HEK293 (cell line): ENCODE data around the gene IKZF1.

Experiments
- ATF2 ChIP-seq: fragments of 450-650 bp; formaldehyde crosslinking; IDR thresholded peaks from 2 replicates; pipeline ENCODE4 v1.5.1; 2016; ENCODE audit warnings: missing biosample characterization, missing genetic modification characterization, low read depth
- CTCF ChIP-seq: fragments of 450-650 bp; formaldehyde crosslinking; IDR thresholded peaks from 2 replicates; pipeline ENCODE4 v1.5.1; 2016; ENCODE audit warnings: missing biosample characterization, missing genetic modification characterization
- KLF17 ChIP-seq: fragments of 450-650 bp; formaldehyde crosslinking; IDR thresholded peaks from 2 replicates; pipeline ENCODE4 v1.5.1; 2016; ENCODE audit warnings: missing biosample characterization, missing genetic modification characterization
- PRDM2 ChIP-seq: fragments of 450-650 bp; formaldehyde crosslinking; IDR thresholded peaks from 2 replicates; pipeline ENCODE4 v1.5.1; 2016; ENCODE audit warnings: missing biosample characterization, missing genetic modification characterization, borderline replicate concordance
- REST ChIP-seq: fragments of 450-650 bp; formaldehyde crosslinking; IDR thresholded peaks from 2 replicates; pipeline ENCODE4 v1.5.1; 2016; ENCODE audit warnings: missing biosample characterization, missing genetic modification characterization
- YY1 ChIP-seq: fragments of 450-650 bp; formaldehyde crosslinking; IDR thresholded peaks from 2 replicates; pipeline ENCODE4 v1.5.1; 2018; ENCODE audit warnings: missing biosample characterization, missing genetic modification characterization
- ZNF335 ChIP-seq: fragments of 450-650 bp; formaldehyde crosslinking; conservative IDR thresholded peaks from 2 replicates; pipeline ENCODE4 v1.5.1; 2016; ENCODE audit warnings: missing biosample characterization, missing genetic modification characterization
- ZNF423 ChIP-seq: fragments of 450-650 bp; formaldehyde crosslinking; IDR thresholded peaks from 2 replicates; pipeline ENCODE4 v1.5.1; 2016; ENCODE audit warnings: missing biosample characterization, missing genetic modification characterization
- ZNF629 ChIP-seq: fragments of 450-650 bp; formaldehyde crosslinking; IDR thresholded peaks from 2 replicates; pipeline ENCODE4 v1.5.1; 2017; ENCODE audit warnings: missing biosample characterization, missing genetic modification characterization
- ZNF639 ChIP-seq: fragments of 450-650 bp; formaldehyde crosslinking; IDR thresholded peaks from 2 replicates; pipeline ENCODE4 v1.5.1; 2016; ENCODE audit warnings: missing biosample characterization, missing genetic modification characterization
- ZNF768 ChIP-seq: fragments of 450-650 bp; formaldehyde crosslinking; IDR thresholded peaks from 2 replicates; pipeline ENCODE4 v1.5.1; 2018; ENCODE audit warnings: missing biosample characterization, mild to moderate bottlenecking, missing genetic modification characterization

- TF ChIP-seq ZNF335 (no peak), CTCF (tag by site-specific recombination) (no peak), ZNF639 (tag by site-specific recombination) (no peak), REST (no peak), ZNF423 (tag by site-specific recombination) (no peak), PRDM2 (no peak), ATF2 (tag by site-specific recombination) (no peak), KLF17 (tag by site-specific recombination) (no peak), YY1 (tag by site-specific recombination) (no peak), ZNF629 (no peak), ZNF768 (tag by site-specific recombination) (no peak)
Measured at GRCh38 chr7:50364645-50365044, 60.1 kb downstream of the IKZF1 start.
